ENCODE data around the gene TUBG1.

The TUBG1 gene

GRCh38 chr17:42579794-42580551 lies 29.5 kb upstream of the TUBG1 start:
- no peak overlapping the region for H3K27ac ChIP-seq (ENCODE audit: low read depth, low read length)
- H3K36me3 ChIP-seq (ENCODE audit: control insufficient read depth, low read length), result peaks cover 73% of the 10 kb centered on the region
- H3F3A ChIP-seq (ENCODE audit: control insufficient read depth, insufficient read depth), result peaks cover 13% of the 10 kb centered on the region
- peaks cover 3% of the 10 kb centered on the region; the same call in 1 of the 2 replicates for H4K20me1 ChIP-seq (ENCODE audit: control insufficient read depth, insufficient read depth, low read depth, low read length)
- no peaks in the 10 kb centered on the region for H3K27me3 ChIP-seq (ENCODE audit: control insufficient read depth, low read length)
- no peaks in the 10 kb centered on the region for H3K9me3 ChIP-seq (ENCODE audit: control insufficient read depth, insufficient read depth, low read length)
- TF ChIP-seq, protein P1, sequence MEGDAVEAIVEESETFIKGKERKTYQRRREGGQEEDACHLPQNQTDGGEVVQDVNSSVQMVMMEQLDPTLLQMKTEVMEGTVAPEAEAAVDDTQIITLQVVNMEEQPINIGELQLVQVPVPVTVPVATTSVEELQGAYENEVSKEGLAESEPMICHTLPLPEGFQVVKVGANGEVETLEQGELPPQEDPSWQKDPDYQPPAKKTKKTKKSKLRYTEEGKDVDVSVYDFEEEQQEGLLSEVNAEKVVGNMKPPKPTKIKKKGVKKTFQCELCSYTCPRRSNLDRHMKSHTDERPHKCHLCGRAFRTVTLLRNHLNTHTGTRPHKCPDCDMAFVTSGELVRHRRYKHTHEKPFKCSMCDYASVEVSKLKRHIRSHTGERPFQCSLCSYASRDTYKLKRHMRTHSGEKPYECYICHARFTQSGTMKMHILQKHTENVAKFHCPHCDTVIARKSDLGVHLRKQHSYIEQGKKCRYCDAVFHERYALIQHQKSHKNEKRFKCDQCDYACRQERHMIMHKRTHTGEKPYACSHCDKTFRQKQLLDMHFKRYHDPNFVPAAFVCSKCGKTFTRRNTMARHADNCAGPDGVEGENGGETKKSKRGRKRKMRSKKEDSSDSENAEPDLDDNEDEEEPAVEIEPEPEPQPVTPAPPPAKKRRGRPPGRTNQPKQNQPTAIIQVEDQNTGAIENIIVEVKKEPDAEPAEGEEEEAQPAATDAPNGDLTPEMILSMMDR (IDR thresholded peaks at IDR 0.05; ENCODE audit: low read depth, low read length, poor library complexity, severe bottlenecking), result no peak
- TF ChIP-seq EZH2phosphoT487 (IDR thresholded peaks at IDR 0.05; ENCODE audit: borderline replicate concordance, low read length), result no peak
- peaks cover 29% of the 10 kb centered on the region for H3K79me2 ChIP-seq (ENCODE audit: control insufficient read depth, low read length)
- no peak overlapping the region for H3K4me3 ChIP-seq (ENCODE audit: low read length)
- H3K4me1 ChIP-seq (ENCODE audit: control insufficient read depth, low read length), result peaks cover 34% of the 10 kb centered on the region
- no peaks in the 10 kb centered on the region for H3K9me2 ChIP-seq (replicated peaks; ENCODE audit: control insufficient read depth, low read length)
- H3K4me2 ChIP-seq (ENCODE audit: low read length), result no peak overlapping the region

DNA sequence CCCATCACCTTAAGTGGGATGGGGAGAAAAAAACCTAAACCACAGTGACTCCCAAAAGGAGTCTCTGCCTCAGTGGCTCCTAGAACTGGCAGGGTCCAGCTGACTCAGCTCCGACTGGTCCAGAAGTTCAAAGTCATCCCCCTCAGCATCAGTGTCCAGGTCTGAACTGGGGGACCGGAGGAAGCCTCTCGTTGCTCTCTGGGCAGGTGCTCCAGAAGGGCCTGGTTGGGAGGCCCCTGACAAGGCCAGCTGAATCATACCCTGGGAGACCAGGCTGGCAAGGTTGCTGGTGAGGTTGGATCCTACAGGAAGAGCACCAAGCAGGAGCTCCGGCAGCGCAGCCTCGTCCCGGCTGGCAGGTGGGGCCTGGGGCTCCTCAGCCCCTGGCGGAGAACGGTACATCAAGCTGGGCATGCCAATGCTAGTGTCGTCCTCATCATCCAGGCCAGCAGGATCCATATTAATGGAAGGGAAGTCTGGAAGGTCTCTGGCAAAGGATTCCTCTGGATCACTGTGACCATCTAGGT lies 27.7 kb upstream of the TUBG1 start:
- Histone ChIP-seq H3K36me3 (ENCODE audit: control insufficient read depth, low read length) (peaks cover 77% of the 10 kb centered on the region), H3K4me1 (ENCODE audit: control insufficient read depth, low read length) (peaks cover 26% of the 10 kb centered on the region), H3K27ac (ENCODE audit: low read depth, low read length) (no peak overlapping the region), H4K20me1 (ENCODE audit: control insufficient read depth, insufficient read depth, low read depth, low read length) (peaks cover 3% of the 10 kb centered on the region; the same call in 1 of the 2 replicates), H3K9me3 (ENCODE audit: control insufficient read depth, insufficient read depth, low read length) (no peaks in the 10 kb centered on the region), H3F3A (ENCODE audit: control insufficient read depth, insufficient read depth) (peaks cover 14% of the 10 kb centered on the region), H3K4me3 (ENCODE audit: low read length) (no peak overlapping the region), H3K4me2 (ENCODE audit: low read length) (no peak overlapping the region), H3K27me3 (ENCODE audit: control insufficient read depth, low read length) (no peaks in the 10 kb centered on the region), H3K9me2 (replicated peaks; ENCODE audit: control insufficient read depth, low read length) (no peaks in the 10 kb centered on the region), H3K79me2 (ENCODE audit: control insufficient read depth, low read length) (peaks cover 13% of the 10 kb centered on the region)
- no peak for TF ChIP-seq EZH2phosphoT487 (IDR thresholded peaks at IDR 0.05; ENCODE audit: borderline replicate concordance, low read length)
- TF ChIP-seq, protein P1 (IDR thresholded peaks at IDR 0.05; ENCODE audit: low read depth, low read length, poor library complexity, severe bottlenecking), result no peak

GRCh38 chr17:42584880-42585279 lies 24.6 kb upstream of the TUBG1 start:
- no peaks in the 10 kb centered on the region for H3K9me3 ChIP-seq (ENCODE audit: control insufficient read depth, insufficient read depth, low read length)
- H3K79me2 ChIP-seq (ENCODE audit: control insufficient read depth, low read length), result no peaks in the 10 kb centered on the region
- TF ChIP-seq, protein P1 (IDR thresholded peaks at IDR 0.05; ENCODE audit: low read depth, low read length, poor library complexity, severe bottlenecking), result no peak
- TF ChIP-seq EZH2phosphoT487 (IDR thresholded peaks at IDR 0.05; ENCODE audit: borderline replicate concordance, low read length), result no peak
- no peak overlapping the region for H3K4me3 ChIP-seq (ENCODE audit: low read length)
- peaks cover 8% of the 10 kb centered on the region for H3F3A ChIP-seq (ENCODE audit: control insufficient read depth, insufficient read depth)
- no peak overlapping the region for H3K4me2 ChIP-seq (ENCODE audit: low read length)
- no peaks in the 10 kb centered on the region for H3K27me3 ChIP-seq (ENCODE audit: control insufficient read depth, low read length)
- H3K4me1 ChIP-seq (ENCODE audit: control insufficient read depth, low read length), result peaks cover 28% of the 10 kb centered on the region
- peaks cover under 1% of the 10 kb centered on the region; the same call in 1 of the 2 replicates for H4K20me1 ChIP-seq (ENCODE audit: control insufficient read depth, insufficient read depth, low read depth, low read length)
- peaks cover 86% of the 10 kb centered on the region for H3K36me3 ChIP-seq (ENCODE audit: control insufficient read depth, low read length)
- H3K27ac ChIP-seq (ENCODE audit: low read depth, low read length), result no peak overlapping the region
- H3K9me2 ChIP-seq (replicated peaks; ENCODE audit: control insufficient read depth, low read length), result no peaks in the 10 kb centered on the region

All from DOHH2 (cell line).